ENCODE data around the gene OR51B6. TPM values are rescaled to one million over a fixed set of nuclear protein-coding genes. Genes with fewer than 3 reads are reported as not detected.

The OR51B6 gene
- total and polyA plus RNA-seq, 2 donors (not counting 3 experiments of a cell fraction or from before 2014, with no cell fraction given): not detected

DNA sequence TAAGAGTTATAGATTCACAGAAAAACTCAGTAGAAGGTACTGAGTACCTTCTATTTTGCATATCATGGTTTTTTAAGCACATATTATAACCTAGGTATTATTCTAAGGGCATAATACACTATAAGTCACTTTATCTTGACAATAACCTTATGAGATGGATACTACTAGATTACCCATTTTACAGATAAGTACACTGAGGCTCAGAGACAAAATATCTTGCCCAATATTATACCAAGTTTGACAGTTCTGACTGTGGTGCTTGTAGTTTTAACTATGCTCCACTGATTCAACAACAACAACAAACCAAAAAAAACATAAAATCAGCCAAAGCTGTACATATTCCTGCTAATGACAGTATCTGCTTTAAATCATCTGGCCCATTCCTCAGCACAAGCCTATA is 42.8 kb downstream of the OR51B6 start:
- no peak overlapping the region for H2AFZ ChIP-seq (ENCODE audit: low read depth, low read length)
- no peak overlapping the region for H3K9ac ChIP-seq (replicated peaks; ENCODE audit: extremely low read depth, insufficient read depth, low read length)
- no peak overlapping the region for H3K4me3 ChIP-seq (replicated peaks in 1 of 3; ENCODE audit: insufficient read depth in 1 of 3, low read depth in 1 of 3, low read length in 3 of 3)
- no peaks in the 10 kb centered on the region for H3K4me1 ChIP-seq (ENCODE audit: control insufficient read depth, extremely low read depth, insufficient read depth, low read length)
- CTCF ChIA-PET: no interaction called here
- H3K4me2 ChIP-seq (ENCODE audit: insufficient read depth, low read length): no peak overlapping the region
- H4K20me1 ChIP-seq (replicated peaks; ENCODE audit: control insufficient read depth, extremely low read depth, insufficient read depth, low read length): no peaks in the 10 kb centered on the region
- POLR2A ChIA-PET: no interaction called here
- no peaks in the 10 kb centered on the region for H3K9me1 ChIP-seq (replicated peaks; ENCODE audit: control insufficient read depth, extremely low read depth, insufficient read depth, low read length)
- TF ChIP-seq POLR2A (IDR thresholded peaks at IDR 0.05; ENCODE audit: low read depth, low read length): no peak
- TF ChIP-seq, protein P1, sequence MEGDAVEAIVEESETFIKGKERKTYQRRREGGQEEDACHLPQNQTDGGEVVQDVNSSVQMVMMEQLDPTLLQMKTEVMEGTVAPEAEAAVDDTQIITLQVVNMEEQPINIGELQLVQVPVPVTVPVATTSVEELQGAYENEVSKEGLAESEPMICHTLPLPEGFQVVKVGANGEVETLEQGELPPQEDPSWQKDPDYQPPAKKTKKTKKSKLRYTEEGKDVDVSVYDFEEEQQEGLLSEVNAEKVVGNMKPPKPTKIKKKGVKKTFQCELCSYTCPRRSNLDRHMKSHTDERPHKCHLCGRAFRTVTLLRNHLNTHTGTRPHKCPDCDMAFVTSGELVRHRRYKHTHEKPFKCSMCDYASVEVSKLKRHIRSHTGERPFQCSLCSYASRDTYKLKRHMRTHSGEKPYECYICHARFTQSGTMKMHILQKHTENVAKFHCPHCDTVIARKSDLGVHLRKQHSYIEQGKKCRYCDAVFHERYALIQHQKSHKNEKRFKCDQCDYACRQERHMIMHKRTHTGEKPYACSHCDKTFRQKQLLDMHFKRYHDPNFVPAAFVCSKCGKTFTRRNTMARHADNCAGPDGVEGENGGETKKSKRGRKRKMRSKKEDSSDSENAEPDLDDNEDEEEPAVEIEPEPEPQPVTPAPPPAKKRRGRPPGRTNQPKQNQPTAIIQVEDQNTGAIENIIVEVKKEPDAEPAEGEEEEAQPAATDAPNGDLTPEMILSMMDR (IDR thresholded peaks at IDR 0.05; ENCODE audit: extremely low read depth in 1 of 2, insufficient read depth in 1 of 2, low read depth in 1 of 2, low read length in 2 of 2): no peak
- TF ChIP-seq GATA2 (IDR thresholded peaks at IDR 0.05; ENCODE audit: insufficient read depth, insufficient read length, low read depth, low read length): no peak
- no peak for TF ChIP-seq POLR2AphosphoS5 (IDR thresholded peaks at IDR 0.05; ENCODE audit: insufficient read depth, low read depth, low read length)
- TF ChIP-seq, protein P2, sequence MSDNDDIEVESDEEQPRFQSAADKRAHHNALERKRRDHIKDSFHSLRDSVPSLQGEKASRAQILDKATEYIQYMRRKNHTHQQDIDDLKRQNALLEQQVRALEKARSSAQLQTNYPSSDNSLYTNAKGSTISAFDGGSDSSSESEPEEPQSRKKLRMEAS (IDR thresholded peaks at IDR 0.05; ENCODE audit: insufficient read depth, insufficient read length): no peak
- no peak for TF ChIP-seq JUN (IDR thresholded peaks at IDR 0.05; ENCODE audit: borderline replicate concordance, insufficient read depth, insufficient read length, low read depth)
- TF ChIP-seq FOS (IDR thresholded peaks at IDR 0.05; ENCODE audit: borderline replicate concordance, insufficient read depth, low read length): no peak
- intact Hi-C loops (cut with micrococcal nuclease) (no loop called here), dilution Hi-C loops (cut with MboI; ENCODE audit: extremely low pct_ligation_motif_present, low sequenced_read_pairs) (no loop called here)
- no peaks in the 10 kb centered on the region for H3K36me3 ChIP-seq (ENCODE audit: control insufficient read depth in 2 of 2, extremely low read depth in 1 of 2, insufficient read depth in 2 of 2, low read length in 2 of 2)
- H3K27me3 ChIP-seq (ENCODE audit: control insufficient read depth in 2 of 2, insufficient read depth in 2 of 2, low read length in 2 of 2): no peaks in the 10 kb centered on the region
- no peak overlapping the region for H3K27ac ChIP-seq (ENCODE audit: insufficient read depth, low read depth, low read length)
- H3K79me2 ChIP-seq (ENCODE audit: control insufficient read depth, insufficient read depth, low read length): no peaks in the 10 kb centered on the region
- H3K9me3 ChIP-seq (replicated peaks; ENCODE audit: control insufficient read depth, insufficient read depth, low read length): no peaks in the 10 kb centered on the region
- FAIRE-seq (no peak), DNase-seq (ENCODE audit: low read depth, low spot score) (no peak)
- no TSS peak for BruUV-seq (replicated peaks)
